Measurements from ENCODE around the gene IGFBP6. TPM values are rescaled to one million over a fixed set of nuclear protein-coding genes. Genes with fewer than 3 reads are reported as not detected.
A peak's percentile ranks its signal among the peaks of the same experiment; 100 is the strongest.

IGFBP6 gene, protein sequence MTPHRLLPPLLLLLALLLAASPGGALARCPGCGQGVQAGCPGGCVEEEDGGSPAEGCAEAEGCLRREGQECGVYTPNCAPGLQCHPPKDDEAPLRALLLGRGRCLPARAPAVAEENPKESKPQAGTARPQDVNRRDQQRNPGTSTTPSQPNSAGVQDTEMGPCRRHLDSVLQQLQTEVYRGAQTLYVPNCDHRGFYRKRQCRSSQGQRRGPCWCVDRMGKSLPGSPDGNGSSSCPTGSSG
- 17.0 TPM for polyA plus RNA-seq (2012; ENCODE audit: insufficient read depth, insufficient read length)

DNA sequence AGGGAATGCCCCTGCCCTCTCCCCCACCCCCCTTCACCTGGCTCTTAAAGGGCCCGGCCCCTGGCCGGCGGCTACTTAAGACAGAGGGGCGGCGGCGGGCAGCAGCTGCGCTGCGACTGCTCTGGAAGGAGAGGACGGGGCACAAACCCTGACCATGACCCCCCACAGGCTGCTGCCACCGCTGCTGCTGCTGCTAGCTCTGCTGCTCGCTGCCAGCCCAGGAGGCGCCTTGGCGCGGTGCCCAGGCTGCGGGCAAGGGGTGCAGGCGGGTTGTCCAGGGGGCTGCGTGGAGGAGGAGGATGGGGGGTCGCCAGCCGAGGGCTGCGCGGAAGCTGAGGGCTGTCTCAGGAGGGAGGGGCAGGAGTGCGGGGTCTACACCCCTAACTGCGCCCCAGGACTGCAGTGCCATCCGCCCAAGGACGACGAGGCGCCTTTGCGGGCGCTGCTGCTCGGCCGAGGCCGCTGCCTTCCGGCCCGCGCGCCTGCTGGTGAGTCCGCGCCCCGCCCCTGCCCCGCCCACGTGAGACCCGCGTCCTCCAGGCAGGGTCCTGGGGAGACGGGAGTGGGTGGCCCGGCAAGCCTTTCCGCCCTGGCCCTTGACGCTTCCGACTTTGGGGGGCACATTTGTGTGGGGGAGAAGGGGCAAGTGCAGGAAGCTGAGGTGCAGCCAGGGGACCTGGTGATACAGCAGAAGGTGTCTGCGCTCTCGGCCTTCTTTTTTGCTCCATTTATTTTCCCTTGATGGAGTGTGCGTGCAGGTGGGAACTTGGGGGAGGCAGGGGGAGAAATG, at the start of gene IGFBP6:
IGFBP6 (plus strand) TSS at position 104 of the 790 bp plus-strand sequence; CDS start at position 155, 51 bp downstream.
- peak within 1 kb of the TSS; percentile 56 for H3K4me3 ChIP-seq (ENCODE audit: low read length)
- peak; percentile 37 for DNase-seq (ENCODE audit: low read depth, low spot score)

DNA sequence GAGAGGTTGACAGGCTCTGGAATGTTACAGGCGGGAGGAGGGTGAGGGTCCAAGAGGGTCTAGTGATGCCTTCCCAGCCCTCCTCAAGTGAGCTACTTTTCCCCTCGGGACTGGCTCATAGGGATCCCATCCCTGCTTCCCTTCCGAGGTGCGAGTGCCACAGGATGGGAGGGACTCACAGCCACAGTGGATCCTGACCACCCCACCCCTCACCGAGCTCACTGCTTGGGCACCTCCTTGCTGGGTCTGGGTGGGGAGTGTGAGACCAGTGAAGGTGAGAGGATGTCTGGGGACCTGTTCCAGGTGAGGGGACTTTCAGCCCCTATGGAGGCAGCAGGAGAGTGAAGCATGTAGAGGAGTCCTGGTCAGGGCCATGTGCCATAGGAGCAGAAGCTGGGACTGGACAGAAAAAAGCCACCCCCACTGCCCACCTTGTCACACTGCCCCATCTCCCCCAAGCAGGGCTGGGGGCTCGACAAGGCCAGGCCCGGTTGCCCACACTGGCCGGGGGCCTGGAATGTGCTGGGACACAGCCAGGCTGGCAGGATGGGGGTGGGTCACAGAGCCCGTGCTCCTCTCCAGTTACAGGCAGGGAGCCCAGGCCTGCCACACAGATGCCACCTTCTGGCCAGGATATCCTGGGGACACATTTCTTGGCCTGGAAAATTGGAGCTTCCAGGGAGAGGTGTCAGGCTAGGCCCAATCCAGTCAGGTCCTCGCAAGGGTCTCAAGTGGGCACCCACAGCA, 49.3 kb upstream of the IGFBP6 start:
- peak overlapping the region; percentile 52 for H3K4me3 ChIP-seq (ENCODE audit: low read length)
- DNase-seq (ENCODE audit: low read depth, low spot score) = no peak

DNA sequence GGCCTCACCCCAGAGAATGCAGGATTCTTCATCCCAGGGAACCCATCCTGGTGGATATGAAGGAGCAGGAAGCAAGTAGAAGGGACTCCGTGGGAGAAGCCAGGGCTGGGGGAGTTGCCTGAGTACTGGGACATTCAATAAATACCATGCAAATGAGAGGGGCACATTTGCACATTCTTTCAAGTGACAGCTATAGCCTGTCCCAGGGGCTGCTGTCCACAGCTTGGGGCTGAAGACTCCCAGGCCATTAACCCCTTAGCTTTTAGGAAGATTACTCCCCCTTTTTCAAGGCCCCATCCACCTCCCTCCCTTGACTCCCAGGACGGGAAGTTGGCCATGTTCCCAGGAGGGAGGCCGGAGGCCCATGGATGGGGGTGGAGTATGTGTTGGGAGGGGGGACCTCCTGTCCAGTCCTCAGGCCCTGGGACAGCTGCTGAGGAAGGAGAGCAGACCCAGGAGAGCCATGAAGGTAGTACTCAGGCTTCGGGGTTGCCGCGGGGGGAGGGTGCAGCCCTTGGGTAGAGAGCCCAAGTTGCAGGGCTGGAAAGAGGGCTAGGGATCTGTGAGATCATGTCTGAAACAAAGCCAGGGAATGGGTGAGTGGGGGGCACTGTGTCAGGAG, 48.6 kb upstream of the IGFBP6 start:
- no peak for DNase-seq (ENCODE audit: low read depth, low spot score)
- no peak overlapping the region for H3K4me3 ChIP-seq (ENCODE audit: low read length)

DNA sequence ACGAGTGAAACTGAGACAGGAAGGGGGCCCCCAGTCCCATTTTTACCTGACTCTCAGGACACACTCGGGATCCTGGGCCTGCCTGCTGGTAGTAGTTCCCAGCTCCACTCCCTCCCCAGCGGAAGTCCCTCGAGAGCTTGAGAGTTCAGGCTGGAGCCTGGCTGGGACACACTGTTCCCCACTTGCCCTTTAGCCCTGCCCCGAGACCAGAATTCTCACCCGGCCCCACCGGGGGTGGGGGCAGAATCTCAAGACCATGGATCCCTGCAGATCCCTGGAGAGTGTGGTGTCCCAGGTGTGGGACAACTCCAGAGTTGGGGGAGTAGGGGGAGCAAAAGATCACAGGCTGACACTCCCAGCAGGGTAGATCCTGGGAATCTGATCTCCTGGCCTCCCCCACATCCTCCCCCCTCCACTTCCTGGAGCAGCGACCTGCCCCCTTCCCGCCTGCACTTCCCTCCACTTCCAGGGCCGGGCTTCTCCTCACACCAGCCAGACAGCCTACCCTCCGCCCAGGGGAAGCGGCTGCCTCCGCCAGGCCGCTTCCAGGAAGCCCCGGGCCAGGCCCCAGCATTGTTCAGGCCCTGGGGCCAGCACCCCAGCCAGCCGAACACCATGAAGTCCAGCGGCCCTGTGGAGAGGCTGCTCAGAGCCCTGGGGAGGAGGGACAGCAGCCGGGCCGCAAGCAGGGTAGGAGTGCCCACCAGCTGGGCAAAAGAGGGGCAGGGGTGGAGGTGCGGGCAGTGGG, 47.7 kb upstream of the IGFBP6 start, which contains the start of gene TNS2:
TNS2 (plus strand) TSS at position 495 of the 748 bp plus-strand sequence; CDS start at position 616, 121 bp downstream.
- H3K4me3 ChIP-seq (ENCODE audit: low read length) = no peak within 1 kb of the TSS
- DNase-seq (ENCODE audit: low read depth, low spot score) = no peak

DNA sequence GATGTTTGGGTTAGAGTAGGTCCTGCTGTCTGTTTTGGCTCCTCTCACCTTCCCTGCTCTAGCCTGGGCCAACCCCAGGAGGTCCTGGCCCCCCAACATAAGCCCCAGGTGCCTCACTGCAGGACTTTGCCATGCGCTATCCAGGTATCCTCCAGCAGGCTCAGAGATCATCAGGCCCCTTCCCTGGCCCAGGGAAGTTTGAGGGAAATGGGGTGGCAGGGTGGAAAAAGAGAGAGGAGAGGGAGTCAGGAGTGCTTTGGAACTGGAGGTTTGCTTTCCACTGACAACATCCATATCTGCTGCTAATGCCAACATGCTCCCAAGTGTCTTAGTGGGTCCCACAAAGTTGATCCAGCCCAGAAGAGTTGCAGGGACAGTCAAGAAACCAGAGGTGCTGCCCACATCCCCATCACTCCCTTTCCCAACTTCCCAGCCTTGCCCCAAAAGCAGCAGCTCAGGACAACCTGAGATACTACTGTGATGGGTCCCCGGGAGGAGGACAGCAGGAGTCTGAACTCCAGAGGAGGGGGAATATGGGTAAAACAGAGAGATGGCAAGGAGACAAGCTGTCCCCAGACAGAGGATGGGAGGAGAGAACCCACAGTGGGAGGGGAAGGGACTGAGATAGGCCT, 46.9 kb upstream of the IGFBP6 start:
- H3K4me3 ChIP-seq (ENCODE audit: low read length) = no peak overlapping the region
- DNase-seq (ENCODE audit: low read depth, low spot score) = no peak

DNA sequence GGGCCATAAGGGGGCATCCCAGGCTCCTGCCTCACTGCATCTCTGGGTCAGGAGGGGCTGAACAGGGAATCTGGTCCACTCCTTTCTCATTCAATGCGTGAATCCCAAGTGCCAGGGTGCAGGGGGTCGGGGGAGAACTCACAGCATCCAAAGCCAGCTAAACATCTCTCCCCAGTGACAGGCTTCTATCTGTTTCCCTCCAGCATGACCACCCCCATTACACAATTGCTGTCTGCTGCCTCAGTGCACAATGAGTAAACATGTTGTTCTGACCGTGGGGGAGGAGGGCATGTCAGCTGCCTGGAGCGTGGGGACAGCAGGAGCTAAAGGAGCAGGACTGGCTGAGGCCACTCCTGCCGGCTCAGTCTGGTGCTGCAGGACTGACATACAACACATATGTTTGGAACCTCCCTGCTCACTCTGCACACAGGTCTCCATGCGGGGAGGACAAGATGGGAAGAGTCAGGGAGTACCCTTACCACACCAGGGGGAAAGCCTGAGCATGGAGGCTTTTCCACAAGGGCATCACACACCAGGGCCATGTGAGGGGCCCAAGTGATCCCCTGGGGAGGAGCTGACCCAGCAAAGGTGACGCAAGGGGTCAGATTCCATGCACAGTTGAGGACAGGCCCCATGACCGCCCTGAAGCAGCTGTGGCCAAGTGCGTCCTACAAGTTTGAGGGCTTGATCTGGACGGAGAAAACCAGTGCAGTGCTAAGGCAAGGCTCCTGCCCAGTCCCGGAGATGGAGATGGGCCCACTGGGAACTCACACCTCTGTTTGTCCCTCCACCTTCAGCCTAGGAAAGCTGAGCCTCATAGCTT, 46.2 kb upstream of the IGFBP6 start:
- DNase-seq (ENCODE audit: low read depth, low spot score) = no peak
- H3K4me3 ChIP-seq (ENCODE audit: low read length) = no peak overlapping the region

DNA sequence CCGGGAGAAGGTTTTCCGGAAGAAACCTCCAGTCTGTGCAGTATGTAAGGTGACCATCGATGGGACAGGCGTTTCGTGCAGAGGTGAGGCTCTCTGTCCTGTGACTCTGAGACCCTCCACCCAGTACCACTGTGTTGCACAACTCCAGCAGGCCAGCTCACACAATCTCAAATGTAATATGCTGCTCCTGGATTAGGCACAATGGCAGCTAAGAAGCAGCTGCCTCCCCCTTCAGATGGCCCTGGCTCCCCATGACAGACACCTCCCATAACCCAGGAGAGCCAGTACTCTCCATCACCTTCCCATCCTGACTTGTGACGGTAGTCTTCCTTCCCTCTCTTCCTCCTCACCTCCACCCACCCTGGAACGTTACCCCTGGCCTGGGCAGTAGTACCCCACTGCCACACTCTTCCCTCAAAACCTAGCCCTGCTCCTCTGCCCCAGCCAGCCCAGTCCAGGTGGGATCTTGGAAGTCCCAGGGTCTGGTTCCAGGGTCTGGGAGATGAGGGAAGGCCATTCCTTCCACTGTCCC, 45.5 kb upstream of the IGFBP6 start:
- no peak overlapping the region for H3K4me3 ChIP-seq (ENCODE audit: low read length)
- no peak for DNase-seq (ENCODE audit: low read depth, low spot score)

DNA sequence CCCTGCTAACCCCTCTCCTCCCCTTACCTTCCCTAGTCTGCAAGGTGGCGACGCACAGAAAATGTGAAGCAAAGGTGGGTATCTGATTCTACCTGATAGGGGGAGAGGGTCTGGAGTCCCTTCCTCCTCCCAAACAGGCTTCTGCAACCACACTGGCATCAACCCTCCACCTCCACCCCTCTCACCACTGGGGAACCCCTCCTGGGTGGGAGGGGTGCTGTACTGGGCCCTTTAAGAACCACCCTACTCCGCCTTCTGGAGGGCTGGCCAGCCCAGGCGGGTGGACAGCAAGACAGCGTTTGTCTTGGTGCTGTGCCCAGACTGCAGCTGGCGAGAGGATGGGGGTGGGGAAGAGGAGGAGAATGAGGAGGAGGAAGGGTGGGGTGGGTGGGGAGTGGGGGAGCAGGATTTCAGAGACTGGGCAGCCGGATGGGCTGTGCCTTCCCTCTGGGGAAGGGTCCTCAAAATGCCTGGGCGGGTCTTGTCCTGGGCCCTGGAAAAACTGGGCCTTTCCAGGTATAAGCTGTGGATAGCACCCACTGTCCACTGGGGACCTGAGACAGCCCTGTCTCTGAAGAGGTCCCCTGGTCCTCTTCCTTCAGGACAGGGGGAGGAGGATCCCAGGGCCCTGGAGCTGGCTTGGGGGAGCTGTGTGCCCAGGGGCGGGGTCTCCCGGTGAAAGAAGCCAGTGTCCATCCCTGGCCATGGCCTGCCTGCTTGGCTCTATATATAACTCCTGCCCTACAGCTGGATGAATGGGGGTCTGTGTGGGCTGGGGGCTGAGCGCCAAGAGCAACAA, 44.8 kb upstream of the IGFBP6 start:
- no peak for DNase-seq (ENCODE audit: low read depth, low spot score)

DNA sequence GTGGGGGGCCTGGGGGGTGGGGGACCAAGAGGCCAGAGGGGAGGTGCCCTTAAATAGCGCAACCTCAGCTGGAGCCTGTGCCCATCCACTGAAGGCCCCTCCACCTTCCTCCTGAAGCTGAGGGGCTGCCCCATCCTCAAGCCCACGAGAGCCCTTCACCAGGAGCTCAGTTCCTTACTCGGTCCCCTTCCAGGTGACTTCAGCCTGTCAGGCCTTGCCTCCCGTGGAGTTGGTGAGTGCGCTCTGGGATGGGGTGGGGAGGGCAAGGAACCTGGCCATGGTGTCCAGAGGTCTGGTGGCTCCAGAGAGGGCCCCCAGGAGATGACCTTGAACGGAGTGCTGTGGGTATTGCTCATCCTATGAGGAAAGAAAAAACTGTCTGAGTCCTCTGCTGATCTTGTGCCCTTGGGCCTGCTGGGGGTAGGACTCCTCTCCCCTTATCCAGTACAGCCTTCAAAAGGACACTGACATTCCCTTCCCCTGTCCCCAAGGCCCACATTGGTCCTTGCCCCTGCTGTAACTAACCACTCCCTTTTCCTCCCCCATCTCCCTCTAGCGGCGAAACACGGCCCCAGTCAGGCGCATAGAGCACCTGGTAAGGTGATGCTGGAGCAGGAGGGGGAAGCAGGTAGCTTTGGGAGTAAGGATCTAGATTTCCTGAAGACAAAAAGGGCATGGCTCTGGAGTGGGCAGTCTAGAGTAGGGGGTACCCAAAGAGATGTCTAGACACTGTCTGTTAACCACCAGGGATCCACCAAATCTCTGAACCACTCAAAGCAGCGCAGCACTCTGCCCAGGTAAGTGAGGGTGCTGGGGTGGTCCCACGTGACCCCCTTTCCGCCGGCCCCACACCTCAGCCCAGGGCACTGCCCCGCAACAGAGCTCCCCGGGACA, 44.0 kb upstream of the IGFBP6 start:
- peak; percentile 37 for DNase-seq (ENCODE audit: low read depth, low spot score)
- peak overlapping the region; percentile 78 for H3K4me3 ChIP-seq (ENCODE audit: low read length)

More for the DNA sequence above, 44.8 kb upstream of the IGFBP6 start:
- no peak overlapping the region for H3K4me3 ChIP-seq (ENCODE audit: low read length)

DNA sequence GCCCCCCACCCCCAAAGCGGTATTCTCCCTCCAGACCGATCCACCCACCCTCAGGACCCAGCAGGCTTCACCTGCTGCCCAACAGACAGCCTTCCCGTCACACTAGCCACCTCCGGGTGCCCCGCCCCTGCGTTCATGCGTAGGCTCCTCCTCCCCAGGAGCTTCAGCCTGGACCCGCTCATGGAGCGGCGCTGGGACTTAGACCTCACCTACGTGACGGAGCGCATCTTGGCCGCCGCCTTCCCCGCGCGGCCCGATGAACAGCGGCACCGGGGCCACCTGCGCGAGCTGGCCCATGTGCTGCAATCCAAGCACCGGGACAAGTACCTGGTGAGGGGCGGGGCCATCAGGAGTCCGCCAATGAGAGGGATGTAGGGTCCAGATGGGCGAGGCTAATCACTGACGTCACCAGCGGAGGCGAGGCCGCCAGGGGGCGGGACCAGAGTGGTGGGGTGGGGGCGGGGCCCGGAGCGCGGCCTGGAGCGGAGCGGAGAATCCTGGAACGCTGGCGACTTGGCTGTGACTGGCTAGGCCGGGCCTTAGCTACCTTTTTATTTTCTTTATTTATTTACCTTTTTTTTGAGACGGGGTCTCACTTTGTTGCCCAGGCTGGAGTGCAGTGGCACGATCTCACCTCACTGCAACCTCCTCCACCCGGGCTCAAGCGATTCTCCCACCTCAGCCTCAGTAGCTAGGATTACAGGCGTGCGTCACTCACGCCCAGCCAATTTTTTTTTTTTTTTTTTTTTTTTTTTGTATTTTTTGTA, 43.2 kb upstream of the IGFBP6 start:
- H3K4me3 ChIP-seq (ENCODE audit: low read length) = peak overlapping the region; percentile 78
- DNase-seq (ENCODE audit: low read depth, low spot score) = peak; percentile 85

DNA sequence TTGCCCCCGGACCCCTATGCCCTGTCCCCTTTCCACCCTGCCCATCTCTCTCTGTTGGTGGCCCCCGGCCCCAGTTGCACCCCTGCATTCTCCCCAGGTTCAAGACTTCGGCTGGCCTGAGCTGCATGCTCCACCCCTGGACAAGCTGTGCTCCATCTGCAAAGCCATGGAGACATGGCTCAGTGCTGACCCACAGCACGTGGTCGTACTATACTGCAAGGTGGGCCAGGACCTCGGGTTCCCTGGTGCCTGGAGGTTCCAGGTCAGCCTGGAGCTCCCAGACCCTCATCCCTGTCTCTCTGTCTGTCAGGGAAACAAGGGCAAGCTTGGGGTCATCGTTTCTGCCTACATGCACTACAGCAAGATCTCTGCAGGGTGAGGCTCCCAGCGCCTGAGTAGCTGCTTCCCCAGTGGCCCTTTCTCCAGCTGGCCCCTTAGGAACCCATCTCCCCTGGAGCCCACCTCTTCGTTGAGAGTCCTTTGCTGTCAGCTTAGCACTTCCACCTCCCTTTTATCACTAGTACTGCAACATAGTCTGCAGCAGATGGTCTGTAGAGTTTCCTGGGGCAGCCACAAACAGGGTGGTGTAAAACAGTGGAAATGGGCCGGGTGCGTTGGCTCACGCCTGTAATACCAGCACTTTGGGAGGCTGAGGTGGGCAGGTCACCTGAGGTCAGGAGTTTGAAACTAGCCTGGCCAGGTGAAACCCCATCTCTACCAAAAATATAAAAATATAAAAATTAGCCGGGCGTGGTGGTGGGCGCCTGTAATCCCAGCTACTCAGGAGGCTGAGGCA, 41.8 kb upstream of the IGFBP6 start:
- no peak overlapping the region for H3K4me3 ChIP-seq (ENCODE audit: low read length)
- DNase-seq (ENCODE audit: low read depth, low spot score) = no peak

DNA sequence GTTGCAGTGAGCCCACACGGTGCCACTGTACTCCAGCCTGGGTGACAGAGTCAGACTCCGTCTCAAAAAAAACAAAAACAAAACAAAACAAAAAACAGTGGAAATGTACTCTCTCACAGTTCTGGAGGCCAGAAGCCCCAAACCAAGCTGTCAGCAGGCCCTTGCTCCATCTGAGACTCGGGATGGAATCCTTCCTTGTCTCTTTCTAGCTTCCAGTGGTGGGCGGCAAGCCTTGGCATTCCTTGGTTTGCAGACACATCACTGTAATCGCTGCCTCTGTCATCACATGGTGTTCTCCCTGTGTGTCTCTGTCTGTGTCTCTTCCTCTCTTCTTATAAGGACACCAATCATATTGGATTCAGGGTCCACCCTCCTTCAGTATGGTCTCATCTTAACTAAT, 41.2 kb upstream of the IGFBP6 start:
- H3K4me3 ChIP-seq (ENCODE audit: low read length) = no peak overlapping the region
- no peak for DNase-seq (ENCODE audit: low read depth, low spot score)

DNA sequence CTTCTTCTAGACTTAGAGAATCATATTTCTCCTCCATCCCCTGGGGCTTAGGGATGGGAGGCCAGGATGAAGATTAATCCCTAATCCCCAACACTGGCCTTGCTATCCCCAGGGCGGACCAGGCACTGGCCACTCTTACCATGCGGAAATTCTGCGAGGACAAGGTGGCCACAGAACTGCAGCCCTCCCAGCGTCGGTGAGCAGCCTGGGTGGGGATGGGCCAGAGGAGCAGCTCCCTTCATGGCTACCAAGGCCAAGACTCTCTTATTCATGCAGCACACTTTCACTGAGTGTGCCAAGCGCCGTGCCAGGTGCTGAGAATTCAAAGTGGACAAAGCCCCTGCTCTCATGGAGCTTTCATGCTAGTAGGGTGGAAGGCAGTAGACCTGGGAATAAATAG, 40.6 kb upstream of the IGFBP6 start:
- DNase-seq (ENCODE audit: low read depth, low spot score) = no peak
- no peak overlapping the region for H3K4me3 ChIP-seq (ENCODE audit: low read length)

All from Jurkat, Clone E6-1 (cell line).